RPMI8226 (cell line): Measurements from ENCODE around the gene LRP8.
"Not testable (repeated sequence)": the region's sequence is repeated elsewhere in the genome, so short reads cannot be mapped to it uniquely, and the experiment has no call there.

Source experiments
- DNase-seq: peaks from one replicate; pipeline ENCODE4 v3.0.0-alpha.2; 2015

Gene LRP8

GRCh38 chr1:53303243-53303642, 24.6 kb downstream of the LRP8 start:
- DNase-seq, result no peak

GRCh38 chr1:53299233-53299632, 28.6 kb downstream of the LRP8 start:
- no peak for DNase-seq

GRCh38 chr1:53298045-53298637, 29.7 kb downstream of the LRP8 start:
- DNase-seq, result no peak

- no peak for DNase-seq
Observed at GRCh38 chr1:53297195-53297594, 30.7 kb downstream of the LRP8 start.

GRCh38 chr1:53296117-53296749, 31.6 kb downstream of the LRP8 start:
- DNase-seq, result no peak

- DNase-seq, result no peak
Observed at GRCh38 chr1:53295726-53296116, 32.1 kb downstream of the LRP8 start.

- no peak for DNase-seq
Observed at GRCh38 chr1:53295295-53295694, 32.6 kb downstream of the LRP8 start.

GRCh38 chr1:53294567-53294966, 33.3 kb downstream of the LRP8 start:
- DNase-seq, result peak; percentile 73

- no peak for DNase-seq
Observed at GRCh38 chr1:53294061-53294460, 33.8 kb downstream of the LRP8 start.

- peak; percentile 78 for DNase-seq
Observed at GRCh38 chr1:53293123-53293522, 34.7 kb downstream of the LRP8 start.

GRCh38 chr1:53292690-53293089, 35.2 kb downstream of the LRP8 start:
- peak; percentile 74 for DNase-seq

GRCh38 chr1:53291574-53291973, 36.3 kb downstream of the LRP8 start:
- peak; percentile 38 for DNase-seq

GRCh38 chr1:53288790-53289429, 39.0 kb downstream of the LRP8 start:
- no peak for DNase-seq

- no peak for DNase-seq
Observed at GRCh38 chr1:53288002-53288789, 39.7 kb downstream of the LRP8 start.

GRCh38 chr1:53286955-53287354, 40.9 kb downstream of the LRP8 start:
- DNase-seq, result no peak

- DNase-seq, result no peak
Observed at GRCh38 chr1:53285969-53286760, 41.7 kb downstream of the LRP8 start.

- no peak for DNase-seq
Observed at GRCh38 chr1:53285546-53285945, 42.3 kb downstream of the LRP8 start.

- no peak for DNase-seq
Observed at GRCh38 chr1:53284224-53285020, 43.4 kb downstream of the LRP8 start.

GRCh38 chr1:53283156-53283555, 44.7 kb downstream of the LRP8 start:
- not testable (repeated sequence) for DNase-seq

GRCh38 chr1:53281133-53281532, 46.7 kb downstream of the LRP8 start:
- DNase-seq, result no peak

GRCh38 chr1:53280496-53280895, 47.4 kb downstream of the LRP8 start:
- no peak for DNase-seq
